Esophagus muscularis mucosa (tissue), 3 donors: ENCODE results near the gene WDR27.

Source experiments
- CTCF ChIP-seq, 3 experiments: fragments of 200-600 bp in 2 of 3; fragments of 450-650 bp in 1 of 3; sonication (generic) in 2 of 3; IDR thresholded peaks; one replicate each; pipeline ENCODE4 v1.5.1; 2017 to 2019; ENCODE audit warnings: antibody characterized with exemption in 3 of 3, mild to moderate bottlenecking in 2 of 3, moderate library complexity in 1 of 3
- POLR2A ChIP-seq: fragments of 450-650 bp; IDR thresholded peaks from one replicate; pipeline ENCODE4 v1.6.1; 2017; ENCODE audit warnings: antibody characterized with exemption, moderate library complexity, mild to moderate bottlenecking, low read depth

GRCh38 chr6:169646906-169647567 lies 54.8 kb downstream of the WDR27 start:
- TF ChIP-seq CTCF (IDR thresholded peaks at IDR 0.05) (no peak), POLR2A (no peak)
